K562 (cell line): ENCODE results near the gene CEP120. TPM values are rescaled to one million over a fixed set of nuclear protein-coding genes. Genes with fewer than 3 reads are reported as not detected.
A peak's percentile ranks its signal among the peaks of the same experiment; 100 is the strongest.

Experiments
- ATF7 ChIP-seq: fragments of 450-650 bp; IDR thresholded peaks from 2 replicates; pipeline ENCODE4 v1.7.1; 2014; ENCODE audit warnings: mild to moderate bottlenecking, moderate library complexity
- EHMT2 ChIP-seq: fragments of 450-650 bp; IDR thresholded peaks from 2 replicates; pipeline ENCODE4 v1.6.1; 2018; ENCODE audit warnings: antibody characterized with exemption
- GABPB1 ChIP-seq: sonication (generic); formaldehyde crosslinking; IDR thresholded peaks from 2 replicates; pipeline ENCODE4 v1.8.0; 2022; ENCODE audit warnings: mild to moderate bottlenecking, missing genetic modification reagents
- GATAD2B ChIP-seq: fragments of 450-650 bp; IDR thresholded peaks from 2 replicates; pipeline ENCODE4 v1.6.1; 2017; ENCODE audit warnings: mild to moderate bottlenecking, borderline replicate concordance
- HDAC1 ChIP-seq, 2 experiments: fragments of 450-650 bp; IDR thresholded peaks; 2 replicates each; pipeline ENCODE4 v1.6.1; 2016 to 2017; ENCODE audit warnings: inconsistent platforms in 1 of 2, mild to moderate bottlenecking in 1 of 2, moderate library complexity in 1 of 2
- JUND ChIP-seq, 2 experiments: IDR thresholded peaks; 2 replicates in 1 of 2; 3 replicates in 1 of 2; pipeline ENCODE4 v1.6.1; 2011; ENCODE audit warnings: borderline replicate concordance in 2 of 2, low read depth in 2 of 2, low read length in 2 of 2, improper control_type of control experiment in 1 of 2, missing biosample characterization in 1 of 2, missing genetic modification characterization in 1 of 2, missing genetic modification reagents in 1 of 2
- NCOA6 ChIP-seq: fragments of 450-650 bp; IDR thresholded peaks from 2 replicates; pipeline ENCODE4 v1.6.1; 2017; ENCODE audit warnings: mild to moderate bottlenecking
- NFYB ChIP-seq: IDR thresholded peaks from 2 replicates; pipeline ENCODE4 v1.6.1; 2011; ENCODE audit warnings: mild to moderate bottlenecking, moderate library complexity; ENCODE audit not compliant: insufficient read length; ENCODE audit errors: extremely low read depth
- NR1H2 ChIP-seq: sonication (generic); formaldehyde crosslinking; IDR thresholded peaks from 2 replicates; pipeline ENCODE4 v1.4.0; 2020; ENCODE audit warnings: mild to moderate bottlenecking, missing genetic modification reagents
- POLR2AphosphoS2 ChIP-seq: IDR thresholded peaks from 2 replicates; pipeline ENCODE4 v1.6.1; 2012; ENCODE audit warnings: low read length, improper control_type of control experiment
- TBL1XR1 ChIP-seq, 2 experiments: IDR thresholded peaks; 2 replicates each; pipeline ENCODE4 v1.6.1; 2012; ENCODE audit warnings: improper control_type of control experiment in 2 of 2, low read length in 2 of 2, mild to moderate bottlenecking in 1 of 2
- ZKSCAN1 ChIP-seq: fragments of 150-350 bp; IDR thresholded peaks from 2 replicates; pipeline ENCODE4 v1.6.1; 2016; ENCODE audit warnings: low read depth, low read length
- ZNF263 ChIP-seq: sonication (generic); formaldehyde crosslinking; IDR thresholded peaks from 2 replicates; pipeline ENCODE4 v1.8.0; 2022; ENCODE audit warnings: mild to moderate bottlenecking, missing genetic modification reagents, borderline replicate concordance
- ZNF589 ChIP-seq: fragments of 200-800 bp; sonication (Bioruptor generic); IDR thresholded peaks from 2 replicates; pipeline ENCODE4 v1.6.1; 2016; ENCODE audit warnings: low read depth, missing genetic modification characterization, missing compliant biosample characterization
- polyA plus RNA-seq, 8 experiments: library from polyadenylated mRNA; depleted of rRNA in 4 of 8; stranded (reverse) in 5 of 8; unstranded in 3 of 8; fragments of >200 nt; fragmentation: Nextera tagmentation in 2 of 8; fragmentation: Illumina TruSeq in 1 of 8; extraction: Ambion mirVana in 2 of 8; extraction: Trizol in 1 of 8; gene quantifications; 2 replicates each; pipeline versions ENCODE4 v1.2.1 to v1.2.3, GENCODE V29; 2011 to 2014; ENCODE audit warnings: inconsistent platforms in 1 of 8, missing spikeins in 1 of 8
- total RNA-seq, 7 experiments: library from RNA; depleted of rRNA in 6 of 7; stranded (reverse); fragments of >200 nt in 6 of 7; fragmentation: Illumina TruSeq in 2 of 7; extraction: Trizol in 2 of 7; gene quantifications; 2 replicates each; pipeline versions ENCODE4 v1.2.1 to v1.2.3, GENCODE V29; 2011 to 2021; ENCODE audit warnings: low replicate concordance in 1 of 7
- TF ChIP-seq, protein P1 (sequence below), 2 experiments: fragments of 150-350 bp in 1 of 2; IDR thresholded peaks; 2 replicates each; pipeline ENCODE4 v1.6.1; 2012 to 2016; ENCODE audit warnings: low read depth in 2 of 2, low read length in 2 of 2, mild to moderate bottlenecking in 1 of 2, moderate library complexity in 1 of 2
- TF ChIP-seq, protein P2 (sequence below): fragments of 450-650 bp; formaldehyde crosslinking; IDR thresholded peaks from 2 replicates; pipeline ENCODE4 v1.4.0; 2020; ENCODE audit warnings: mild to moderate bottlenecking, moderate library complexity
- TF ChIP-seq, protein P3 (sequence below): fragments of 450-650 bp; formaldehyde crosslinking; IDR thresholded peaks from 2 replicates; pipeline ENCODE4 v1.4.0; 2020; ENCODE audit warnings: mild to moderate bottlenecking, moderate library complexity
- TF ChIP-seq, protein P4 (sequence below), 3 experiments: IDR thresholded peaks in 2 of 3; conservative IDR thresholded peaks in 1 of 3; 2 replicates each; pipeline ENCODE4 v1.5.1; 2011 to 2012; ENCODE audit warnings: low read length in 3 of 3, mild to moderate bottlenecking in 3 of 3, control low read depth in 2 of 3, improper control_type of control experiment in 1 of 3, inconsistent platforms in 1 of 3, low read depth in 1 of 3, mixed read lengths in 1 of 3, moderate library complexity in 1 of 3; ENCODE audit not compliant: insufficient read depth in 2 of 3

Gene CEP120
- total and polyA plus RNA-seq, 9 of the 15 experiments (the other 6 are each of a cell fraction or from before 2014, with no cell fraction given), result 3.3 to 24.9 (median 14.4) TPM

DNA sequence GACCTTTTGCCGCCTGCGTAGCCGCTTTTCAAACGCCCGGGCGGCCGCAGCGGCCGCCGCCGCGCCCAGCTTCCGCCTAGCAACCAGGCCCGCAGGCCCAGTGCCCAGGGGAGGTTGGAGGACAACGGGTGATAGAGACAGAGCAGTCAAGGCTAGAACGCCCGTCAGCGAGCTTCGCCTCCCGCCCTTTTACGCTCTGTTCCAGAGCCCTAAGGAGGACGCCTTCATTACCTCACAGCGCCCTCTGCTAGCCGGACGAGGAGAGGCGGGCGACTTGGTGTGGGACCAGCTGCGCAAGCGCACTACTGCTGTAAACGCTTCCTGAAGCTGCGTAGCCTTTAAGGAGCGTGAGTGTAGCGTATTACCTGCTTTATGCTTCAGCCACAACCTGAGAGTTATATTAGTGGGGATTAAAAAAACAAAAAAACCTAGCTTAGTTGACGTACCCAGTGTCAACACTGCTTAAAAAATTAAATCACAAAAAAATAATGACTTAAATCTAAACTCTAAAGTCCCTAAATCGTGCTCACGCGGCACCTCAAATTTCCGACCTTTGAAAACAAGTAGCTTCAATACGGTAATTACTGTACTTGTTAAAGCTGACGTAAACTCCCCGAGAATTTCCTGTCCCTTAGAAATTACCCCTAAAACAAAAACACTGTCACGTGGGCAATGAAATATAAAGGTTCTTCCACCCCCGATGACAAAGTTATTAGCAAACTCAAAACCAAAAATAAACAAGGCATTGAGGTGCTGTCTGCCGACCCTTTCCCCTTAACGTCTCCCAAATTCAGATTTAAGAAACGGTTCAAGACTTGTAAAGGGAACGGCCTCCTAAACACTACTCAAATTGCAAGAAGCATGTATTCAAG is at the start of gene CEP120 (continued):
- TF ChIP-seq, protein P1, sequence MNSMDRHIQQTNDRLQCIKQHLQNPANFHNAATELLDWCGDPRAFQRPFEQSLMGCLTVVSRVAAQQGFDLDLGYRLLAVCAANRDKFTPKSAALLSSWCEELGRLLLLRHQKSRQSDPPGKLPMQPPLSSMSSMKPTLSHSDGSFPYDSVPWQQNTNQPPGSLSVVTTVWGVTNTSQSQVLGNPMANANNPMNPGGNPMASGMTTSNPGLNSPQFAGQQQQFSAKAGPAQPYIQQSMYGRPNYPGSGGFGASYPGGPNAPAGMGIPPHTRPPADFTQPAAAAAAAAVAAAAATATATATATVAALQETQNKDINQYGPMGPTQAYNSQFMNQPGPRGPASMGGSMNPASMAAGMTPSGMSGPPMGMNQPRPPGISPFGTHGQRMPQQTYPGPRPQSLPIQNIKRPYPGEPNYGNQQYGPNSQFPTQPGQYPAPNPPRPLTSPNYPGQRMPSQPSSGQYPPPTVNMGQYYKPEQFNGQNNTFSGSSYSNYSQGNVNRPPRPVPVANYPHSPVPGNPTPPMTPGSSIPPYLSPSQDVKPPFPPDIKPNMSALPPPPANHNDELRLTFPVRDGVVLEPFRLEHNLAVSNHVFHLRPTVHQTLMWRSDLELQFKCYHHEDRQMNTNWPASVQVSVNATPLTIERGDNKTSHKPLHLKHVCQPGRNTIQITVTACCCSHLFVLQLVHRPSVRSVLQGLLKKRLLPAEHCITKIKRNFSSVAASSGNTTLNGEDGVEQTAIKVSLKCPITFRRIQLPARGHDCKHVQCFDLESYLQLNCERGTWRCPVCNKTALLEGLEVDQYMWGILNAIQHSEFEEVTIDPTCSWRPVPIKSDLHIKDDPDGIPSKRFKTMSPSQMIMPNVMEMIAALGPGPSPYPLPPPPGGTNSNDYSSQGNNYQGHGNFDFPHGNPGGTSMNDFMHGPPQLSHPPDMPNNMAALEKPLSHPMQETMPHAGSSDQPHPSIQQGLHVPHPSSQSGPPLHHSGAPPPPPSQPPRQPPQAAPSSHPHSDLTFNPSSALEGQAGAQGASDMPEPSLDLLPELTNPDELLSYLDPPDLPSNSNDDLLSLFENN (IDR thresholded peaks at IDR 0.05; ENCODE audit: low read depth in 2 of 2, low read length in 2 of 2), result peak in 1 of 2 experiments; percentile 24; a peak in 1 of 4 replicates
- TF ChIP-seq ZNF263 (CRISPR knock-in tag) (no peak), TBL1XR1 (IDR thresholded peaks at IDR 0.05; ENCODE audit: low read length in 2 of 2) (no peak), HDAC1 (IDR thresholded peaks at IDR 0.05) (0 out of 4 replicates have a peak, but pooled peaks of 1 of the 2 experiments have one; percentile 5), GABPB1 (CRISPR knock-in tag) (peak; percentile 73), ZKSCAN1 (peak; percentile 54; the same call in 1 of the 2 replicates), ATF7 (peak; percentile 89), GATAD2B (0 out of 2 replicates have a peak, but pooled peaks have one; percentile 15), ZNF589 (CRISPR knock-in tag) (no peak), EHMT2 (no peak), NFYB (no peak), NR1H2 (CRISPR knock-in tag) (no peak), POLR2AphosphoS2 (no peak), JUND (IDR thresholded peaks at IDR 0.05; ENCODE audit: borderline replicate concordance, low read depth, low read length) (peak; percentile 75), JUND (tag; IDR thresholded peaks at IDR 0.05; ENCODE audit: borderline replicate concordance, low read depth, low read length) (no peak; the same call in 2 of the 3 replicates), NCOA6 (no peak)
- TF ChIP-seq, protein P2, sequence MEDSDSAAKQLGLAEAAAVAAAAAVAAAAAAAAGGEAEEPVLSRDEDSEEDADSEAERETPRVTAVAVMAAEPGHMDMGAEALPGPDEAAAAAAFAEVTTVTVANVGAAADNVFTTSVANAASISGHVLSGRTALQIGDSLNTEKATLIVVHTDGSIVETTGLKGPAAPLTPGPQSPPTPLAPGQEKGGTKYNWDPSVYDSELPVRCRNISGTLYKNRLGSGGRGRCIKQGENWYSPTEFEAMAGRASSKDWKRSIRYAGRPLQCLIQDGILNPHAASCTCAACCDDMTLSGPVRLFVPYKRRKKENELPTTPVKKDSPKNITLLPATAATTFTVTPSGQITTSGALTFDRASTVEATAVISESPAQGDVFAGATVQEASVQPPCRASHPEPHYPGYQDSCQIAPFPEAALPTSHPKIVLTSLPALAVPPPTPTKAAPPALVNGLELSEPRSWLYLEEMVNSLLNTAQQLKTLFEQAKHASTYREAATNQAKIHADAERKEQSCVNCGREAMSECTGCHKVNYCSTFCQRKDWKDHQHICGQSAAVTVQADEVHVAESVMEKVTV, result 0 out of 2 replicates have a peak, but pooled peaks have one; percentile 20
- TF ChIP-seq, protein P3, sequence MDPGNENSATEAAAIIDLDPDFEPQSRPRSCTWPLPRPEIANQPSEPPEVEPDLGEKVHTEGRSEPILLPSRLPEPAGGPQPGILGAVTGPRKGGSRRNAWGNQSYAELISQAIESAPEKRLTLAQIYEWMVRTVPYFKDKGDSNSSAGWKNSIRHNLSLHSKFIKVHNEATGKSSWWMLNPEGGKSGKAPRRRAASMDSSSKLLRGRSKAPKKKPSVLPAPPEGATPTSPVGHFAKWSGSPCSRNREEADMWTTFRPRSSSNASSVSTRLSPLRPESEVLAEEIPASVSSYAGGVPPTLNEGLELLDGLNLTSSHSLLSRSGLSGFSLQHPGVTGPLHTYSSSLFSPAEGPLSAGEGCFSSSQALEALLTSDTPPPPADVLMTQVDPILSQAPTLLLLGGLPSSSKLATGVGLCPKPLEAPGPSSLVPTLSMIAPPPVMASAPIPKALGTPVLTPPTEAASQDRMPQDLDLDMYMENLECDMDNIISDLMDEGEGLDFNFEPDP, result no peak
- TF ChIP-seq, protein P4, sequence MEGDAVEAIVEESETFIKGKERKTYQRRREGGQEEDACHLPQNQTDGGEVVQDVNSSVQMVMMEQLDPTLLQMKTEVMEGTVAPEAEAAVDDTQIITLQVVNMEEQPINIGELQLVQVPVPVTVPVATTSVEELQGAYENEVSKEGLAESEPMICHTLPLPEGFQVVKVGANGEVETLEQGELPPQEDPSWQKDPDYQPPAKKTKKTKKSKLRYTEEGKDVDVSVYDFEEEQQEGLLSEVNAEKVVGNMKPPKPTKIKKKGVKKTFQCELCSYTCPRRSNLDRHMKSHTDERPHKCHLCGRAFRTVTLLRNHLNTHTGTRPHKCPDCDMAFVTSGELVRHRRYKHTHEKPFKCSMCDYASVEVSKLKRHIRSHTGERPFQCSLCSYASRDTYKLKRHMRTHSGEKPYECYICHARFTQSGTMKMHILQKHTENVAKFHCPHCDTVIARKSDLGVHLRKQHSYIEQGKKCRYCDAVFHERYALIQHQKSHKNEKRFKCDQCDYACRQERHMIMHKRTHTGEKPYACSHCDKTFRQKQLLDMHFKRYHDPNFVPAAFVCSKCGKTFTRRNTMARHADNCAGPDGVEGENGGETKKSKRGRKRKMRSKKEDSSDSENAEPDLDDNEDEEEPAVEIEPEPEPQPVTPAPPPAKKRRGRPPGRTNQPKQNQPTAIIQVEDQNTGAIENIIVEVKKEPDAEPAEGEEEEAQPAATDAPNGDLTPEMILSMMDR (IDR thresholded peaks at IDR 0.05 in 2 of 3, conservative IDR thresholded peaks at IDR 0.05 in 1 of 3; ENCODE audit: insufficient read depth in 2 of 3, low read depth in 1 of 3, low read length in 3 of 3), result peak; percentile 84 to 97 (median 92)
